Measurements from ENCODE around the gene KNTC1. TPM values are rescaled to one million over a fixed set of nuclear protein-coding genes. Genes with fewer than 3 reads are reported as not detected.
"Not testable (repeated sequence)": the region's sequence is repeated elsewhere in the genome, so short reads cannot be mapped to it uniquely, and the experiment has no call there.

KNTC1 gene
- total RNA-seq, 1 donor from 2014 or later, result 61.2 TPM

DNA sequence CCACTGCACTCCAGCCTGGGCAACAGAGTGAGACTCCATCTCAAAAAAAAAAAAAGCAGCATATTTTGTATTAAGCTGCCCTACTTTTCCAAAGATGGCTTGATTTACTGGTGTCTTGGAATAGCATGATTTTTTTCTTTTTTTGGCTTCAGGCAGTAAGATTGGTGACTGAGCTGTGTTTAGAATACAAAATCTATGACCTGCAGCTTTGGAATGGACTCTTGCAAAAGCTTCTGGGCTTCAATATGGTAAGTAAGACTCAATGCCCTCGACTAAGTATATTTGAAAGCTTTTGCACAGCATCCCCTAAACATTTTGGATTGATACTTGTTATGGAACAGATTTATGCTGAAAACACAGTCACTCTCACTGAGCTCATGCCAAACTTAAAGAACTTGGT lies 87.8 kb downstream of the KNTC1 start:
- no peak for DNase-seq (ENCODE audit: low read depth)
- H3K4me3 ChIP-seq (ENCODE audit: low read depth, low read length), result no peak overlapping the region
- TF ChIP-seq, protein P1, sequence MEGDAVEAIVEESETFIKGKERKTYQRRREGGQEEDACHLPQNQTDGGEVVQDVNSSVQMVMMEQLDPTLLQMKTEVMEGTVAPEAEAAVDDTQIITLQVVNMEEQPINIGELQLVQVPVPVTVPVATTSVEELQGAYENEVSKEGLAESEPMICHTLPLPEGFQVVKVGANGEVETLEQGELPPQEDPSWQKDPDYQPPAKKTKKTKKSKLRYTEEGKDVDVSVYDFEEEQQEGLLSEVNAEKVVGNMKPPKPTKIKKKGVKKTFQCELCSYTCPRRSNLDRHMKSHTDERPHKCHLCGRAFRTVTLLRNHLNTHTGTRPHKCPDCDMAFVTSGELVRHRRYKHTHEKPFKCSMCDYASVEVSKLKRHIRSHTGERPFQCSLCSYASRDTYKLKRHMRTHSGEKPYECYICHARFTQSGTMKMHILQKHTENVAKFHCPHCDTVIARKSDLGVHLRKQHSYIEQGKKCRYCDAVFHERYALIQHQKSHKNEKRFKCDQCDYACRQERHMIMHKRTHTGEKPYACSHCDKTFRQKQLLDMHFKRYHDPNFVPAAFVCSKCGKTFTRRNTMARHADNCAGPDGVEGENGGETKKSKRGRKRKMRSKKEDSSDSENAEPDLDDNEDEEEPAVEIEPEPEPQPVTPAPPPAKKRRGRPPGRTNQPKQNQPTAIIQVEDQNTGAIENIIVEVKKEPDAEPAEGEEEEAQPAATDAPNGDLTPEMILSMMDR (conservative IDR thresholded peaks at IDR 0.05; ENCODE audit: low read depth, low read length), result no peak

DNA sequence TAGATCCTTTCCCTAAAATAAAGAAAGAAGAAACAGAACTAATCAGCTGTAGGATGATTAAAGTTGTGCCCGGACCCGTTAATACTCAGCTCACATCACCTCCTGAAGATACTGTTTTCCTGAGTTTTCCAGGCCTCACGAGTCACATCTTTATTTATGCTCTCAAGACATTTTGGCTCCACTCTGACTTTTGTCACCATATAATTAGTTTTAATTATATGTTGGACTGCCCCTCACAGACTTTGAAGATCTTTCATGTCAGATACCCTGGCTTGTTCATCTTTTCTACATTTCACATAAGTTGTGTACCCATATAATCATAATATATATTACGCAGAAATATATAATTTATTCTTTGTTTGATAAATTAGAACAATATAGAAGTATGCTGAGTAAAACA lies 88.7 kb downstream of the KNTC1 start:
- no peak for DNase-seq (ENCODE audit: low read depth)
- TF ChIP-seq, protein P1 (conservative IDR thresholded peaks at IDR 0.05; ENCODE audit: low read depth, low read length), result no peak
- no peak overlapping the region for H3K4me3 ChIP-seq (ENCODE audit: low read depth, low read length)

DNA sequence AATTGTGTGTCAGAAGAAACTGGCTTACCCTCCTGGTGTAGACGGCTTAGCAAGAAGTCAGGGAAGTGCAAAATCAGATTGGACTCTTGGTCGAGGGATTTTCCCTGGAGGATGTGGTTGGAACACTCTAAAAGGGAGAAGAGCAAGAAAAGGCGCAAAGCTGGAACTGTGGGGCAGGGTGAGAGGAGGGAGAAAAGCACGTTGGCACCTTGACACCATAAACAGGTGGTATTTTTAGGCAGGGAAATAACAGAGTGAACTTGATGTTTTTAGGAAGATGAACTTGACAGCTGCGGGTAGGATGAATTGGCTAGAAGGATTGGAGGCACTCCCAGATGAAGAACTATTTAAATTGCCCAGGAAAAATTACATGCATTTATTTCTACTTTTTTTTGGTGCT lies 108.4 kb downstream of the KNTC1 start:
- TF ChIP-seq, protein P1 (conservative IDR thresholded peaks at IDR 0.05; ENCODE audit: low read depth, low read length), result no peak
- DNase-seq (ENCODE audit: low read depth), result no peak
- no peak overlapping the region for H3K4me3 ChIP-seq (ENCODE audit: low read depth, low read length)

DNA sequence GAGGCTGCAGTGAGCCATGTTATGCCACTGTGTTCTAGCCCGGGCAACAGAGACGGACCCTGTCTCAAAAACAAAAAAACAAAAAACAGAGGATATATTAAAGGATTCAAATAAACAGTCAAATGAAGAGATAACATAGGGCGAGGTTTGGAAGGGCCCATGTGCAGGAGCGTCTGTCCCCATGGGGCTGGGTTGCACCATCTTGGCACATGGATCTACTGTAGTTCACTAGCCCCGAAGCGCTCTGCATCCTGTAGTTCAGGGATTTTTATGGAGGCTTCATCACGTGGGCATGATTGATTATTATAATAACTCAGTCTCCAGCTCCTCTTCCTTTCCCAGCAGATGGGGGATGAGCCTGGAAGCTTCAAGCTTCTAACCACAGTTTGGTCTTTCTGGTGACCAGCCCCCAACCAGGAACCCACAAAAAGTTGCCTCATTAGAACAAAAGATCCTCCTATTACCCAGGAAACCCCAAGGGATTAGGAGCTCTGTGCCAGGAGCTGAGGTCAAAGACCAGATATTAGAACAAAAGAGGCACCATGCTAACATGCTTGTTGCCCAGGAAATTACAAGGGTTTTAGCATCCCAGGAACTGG lies 116.3 kb downstream of the KNTC1 start:
- no peak overlapping the region for H3K4me3 ChIP-seq (ENCODE audit: low read depth, low read length)
- no peak for DNase-seq (ENCODE audit: low read depth)
- TF ChIP-seq, protein P1 (conservative IDR thresholded peaks at IDR 0.05; ENCODE audit: low read depth, low read length), result no peak

DNA sequence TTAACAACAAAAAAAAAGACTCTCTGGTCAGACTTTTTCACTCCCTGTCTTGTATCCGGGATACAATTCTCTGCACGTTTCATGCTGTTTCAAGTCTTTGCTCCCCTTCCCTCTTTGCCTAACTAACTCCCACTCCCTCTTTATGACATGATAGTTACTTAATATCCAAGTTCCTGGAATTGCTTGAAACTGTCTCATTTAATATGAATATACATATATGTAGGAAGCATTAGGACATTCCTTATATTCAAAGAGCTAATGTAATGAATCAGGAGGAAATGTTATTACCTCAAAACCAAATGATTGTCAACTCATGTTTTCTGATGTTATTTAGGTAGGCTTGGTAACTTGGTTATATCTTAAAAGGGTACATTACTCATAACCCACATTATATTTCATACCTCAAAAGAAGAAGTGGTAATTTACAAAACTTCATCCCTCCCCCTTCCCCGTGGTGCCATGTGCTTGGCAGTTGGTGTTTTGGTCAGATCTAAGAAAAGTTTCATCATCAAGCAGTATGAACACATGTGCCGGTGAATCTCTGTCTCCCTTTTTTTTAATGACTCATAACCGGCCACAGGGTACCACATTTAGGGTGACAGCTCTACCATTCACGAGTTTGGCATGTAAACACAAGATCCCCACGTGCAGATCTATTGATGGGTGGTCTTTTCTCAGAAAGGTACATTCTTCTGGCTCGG lies 119.6 kb downstream of the KNTC1 start:
- no peak overlapping the region for H3K4me3 ChIP-seq (ENCODE audit: low read depth, low read length)
- TF ChIP-seq, protein P1 (conservative IDR thresholded peaks at IDR 0.05; ENCODE audit: low read depth, low read length), result no peak
- DNase-seq (ENCODE audit: low read depth), result no peak

DNA sequence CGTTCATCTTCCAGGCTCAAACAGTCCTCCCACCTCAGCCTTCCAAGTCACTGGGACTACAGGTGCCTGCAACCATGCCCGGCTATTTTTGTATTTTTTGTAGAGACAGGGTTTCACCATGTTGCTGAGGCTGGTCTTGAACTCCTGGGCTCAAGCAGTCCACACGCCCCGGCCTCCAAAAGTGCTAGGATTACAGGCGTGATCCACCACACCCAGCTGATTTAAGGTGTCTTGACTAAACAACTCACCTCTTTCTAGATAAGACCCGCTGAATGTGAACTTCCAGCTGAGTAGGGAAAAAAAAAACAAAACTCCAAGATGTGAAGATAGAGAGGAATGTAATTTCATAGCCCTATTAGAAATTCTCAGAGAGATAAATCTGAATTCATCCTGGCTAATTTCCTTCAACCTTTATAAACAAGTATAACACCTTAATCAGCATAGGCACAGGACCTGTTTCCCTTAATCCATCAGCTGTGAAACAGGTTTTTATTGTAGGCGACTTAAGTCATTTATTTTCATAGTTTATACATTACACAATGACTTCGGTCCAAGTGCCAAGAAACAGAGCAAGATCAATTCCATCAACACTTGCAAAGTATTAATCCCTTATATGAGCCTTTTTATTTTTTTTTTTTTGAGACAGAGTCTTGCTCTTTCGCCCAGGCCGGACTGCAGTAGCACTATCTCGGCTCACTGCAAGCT lies 124.6 kb downstream of the KNTC1 start:
- TF ChIP-seq, protein P1 (conservative IDR thresholded peaks at IDR 0.05; ENCODE audit: low read depth, low read length), result no peak
- no peak for DNase-seq (ENCODE audit: low read depth)
- no peak overlapping the region for H3K4me3 ChIP-seq (ENCODE audit: low read depth, low read length)

DNA sequence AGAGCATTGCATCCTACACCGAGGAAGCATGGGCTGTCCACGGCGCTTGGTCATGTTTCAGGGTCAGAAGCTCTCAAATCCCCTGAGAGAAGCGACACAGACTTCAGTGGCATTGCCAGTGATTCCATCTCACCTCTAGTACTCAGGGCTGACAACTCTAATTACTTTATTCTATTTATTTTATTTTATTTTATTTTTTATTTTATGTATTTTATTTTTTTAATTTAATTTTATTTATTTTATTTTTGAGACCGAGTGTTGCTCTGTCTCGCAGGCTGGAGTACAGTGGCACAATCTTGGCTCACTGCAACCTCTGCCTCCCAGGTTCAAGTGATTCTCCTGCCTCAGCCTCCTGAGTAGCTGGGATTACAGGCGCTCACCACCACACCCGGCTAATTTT lies 126.2 kb downstream of the KNTC1 start:
- H3K4me3 ChIP-seq (ENCODE audit: low read depth, low read length); DNase-seq (ENCODE audit: low read depth): not testable (repeated sequence)
